ENCODE measurements around the gene GPR107. TPM values are rescaled to one million over a fixed set of nuclear protein-coding genes. Genes with fewer than 3 reads are reported as not detected.

Gene GPR107
- polyA plus RNA-seq, 3 donors: 6.0 to 22.6 (median 6.0) TPM

- Mint-ChIP-seq H3K4me3 (no peak overlapping the region), H3K4me1 (no peaks in the 10 kb centered on the region), H3K27ac (peak overlapping the region in 3 of 7 donors; percentile 60 to 65 (median 65)), H3K9me3 (no peaks in the 10 kb centered on the region), H3K27me3 (ENCODE audit: low read depth in 3 of 3) (peaks cover 0 to 6% (median 0%) of the 10 kb centered on the region in 3 donors), H3K36me3 (peaks cover 69 to 87% of the 10 kb centered on the region in 2 donors)
- peak overlapping the region in 1 of 2 donors; percentile 11 for H3K27ac ChIP-seq (ENCODE audit: low read depth in 1 of 2, low read length in 2 of 2)
- no peak overlapping the region for H3K9ac ChIP-seq (ENCODE audit: insufficient read depth, low read length, poor library complexity, severe bottlenecking)
- H3K27me3 ChIP-seq (ENCODE audit: control insufficient read depth in 2 of 2, insufficient read depth in 2 of 2, low read length in 2 of 2): no peaks in the 10 kb centered on the region
- no peak overlapping the region for H3K4me2 ChIP-seq (replicated peaks; ENCODE audit: extremely low read depth, low read length, poor library complexity, severe bottlenecking)
- no peak for TF ChIP-seq CTCF (IDR thresholded peaks at IDR 0.05)
- no peak overlapping the region for H2AFZ ChIP-seq (ENCODE audit: insufficient read depth, low read depth, low read length, poor library complexity, severe bottlenecking)
- H3K9me3 ChIP-seq (replicated peaks in 1 of 2; ENCODE audit: control insufficient read depth in 1 of 2, insufficient read depth in 1 of 2, low read length in 2 of 2): no peaks in the 10 kb centered on the region
- H3K36me3 ChIP-seq (replicated peaks in 1 of 2; ENCODE audit: control insufficient read depth in 1 of 2, insufficient read depth in 2 of 2, low read length in 2 of 2): peaks cover 50 to 91% of the 10 kb centered on the region in 2 donors
- H3K79me2 ChIP-seq (ENCODE audit: insufficient read depth, low read length): no peaks in the 10 kb centered on the region
- H3K4me1 ChIP-seq (ENCODE audit: control insufficient read depth in 1 of 2, insufficient read depth in 2 of 2, low read length in 2 of 2): no peaks in the 10 kb centered on the region
- intact Hi-C loops (cut with micrococcal nuclease): no loop called here
- no peak for DNase-seq
- H4K20me1 ChIP-seq (ENCODE audit: insufficient read depth, low read length): peaks cover 11% of the 10 kb centered on the region
- WGBS (ENCODE audit: insufficient coverage): 68% methylated on average over 8 of the region's 11 CpGs
- no peak overlapping the region for H3K4me3 ChIP-seq (replicated peaks in 1 of 3; ENCODE audit: low read depth in 2 of 3, low read length in 3 of 3)
These were observed 64.3 kb downstream of the GPR107 start for GRCh38 chr9:130117816-130118632.

DNA sequence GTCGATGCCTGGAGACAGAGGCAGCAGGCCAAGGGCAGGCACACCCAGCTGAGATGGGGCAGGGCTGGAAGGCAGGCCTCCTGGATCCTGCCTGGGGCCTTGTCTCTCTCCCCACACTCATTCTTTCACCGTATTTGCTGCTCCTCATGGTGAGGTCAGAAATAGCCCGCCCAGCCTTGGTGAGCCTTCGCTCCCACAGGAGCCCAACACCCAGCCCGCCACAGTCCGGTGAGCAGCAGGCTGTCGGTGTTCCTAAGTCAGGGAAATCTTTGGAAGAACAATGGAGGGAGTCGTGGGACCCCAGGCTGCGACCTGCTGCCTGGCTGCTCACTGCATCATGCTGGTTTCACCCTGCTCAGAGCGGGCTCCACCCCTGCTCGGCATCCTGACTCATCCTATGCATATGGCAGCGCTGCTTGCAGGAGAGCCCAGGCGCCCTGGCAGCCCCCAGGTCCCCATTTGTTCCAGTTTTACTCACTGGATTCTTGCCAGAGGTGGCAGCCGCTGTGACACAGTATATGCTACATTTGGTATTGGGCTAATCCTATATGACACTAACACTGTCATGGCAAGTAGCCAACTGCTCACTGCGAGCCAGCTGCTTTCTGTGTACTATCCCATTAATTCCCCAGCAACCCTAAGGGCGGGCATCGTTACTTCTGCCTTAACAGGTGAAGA lies 65.3 kb downstream of the GPR107 start:
- no peak for DNase-seq
- no peaks in the 10 kb centered on the region for H3K27me3 ChIP-seq (ENCODE audit: control insufficient read depth in 2 of 2, insufficient read depth in 2 of 2, low read length in 2 of 2)
- Mint-ChIP-seq H3K4me3 (no peak overlapping the region), H3K4me1 (no peaks in the 10 kb centered on the region), H3K9me3 (no peaks in the 10 kb centered on the region), H3K27me3 (ENCODE audit: low read depth in 3 of 3) (peaks cover 0 to 5% (median 2%) of the 10 kb centered on the region in 3 donors), H3K36me3 (peaks cover 69 to 91% of the 10 kb centered on the region in 2 donors), H3K27ac (no peak overlapping the region)
- peaks cover 11% of the 10 kb centered on the region for H4K20me1 ChIP-seq (ENCODE audit: insufficient read depth, low read length)
- no peaks in the 10 kb centered on the region for H3K9me3 ChIP-seq (replicated peaks in 1 of 2; ENCODE audit: control insufficient read depth in 1 of 2, insufficient read depth in 1 of 2, low read length in 2 of 2)
- 95% methylated on average over 16 of the region's 17 CpGs for WGBS (ENCODE audit: insufficient coverage)
- no peak overlapping the region for H2AFZ ChIP-seq (ENCODE audit: insufficient read depth, low read depth, low read length, poor library complexity, severe bottlenecking)
- no peak overlapping the region for H3K4me3 ChIP-seq (replicated peaks in 1 of 3; ENCODE audit: low read depth in 2 of 3, low read length in 3 of 3)
- H3K36me3 ChIP-seq (replicated peaks in 1 of 2; ENCODE audit: control insufficient read depth in 1 of 2, insufficient read depth in 2 of 2, low read length in 2 of 2): peaks cover 53 to 93% of the 10 kb centered on the region in 2 donors
- no peak overlapping the region for H3K4me2 ChIP-seq (replicated peaks; ENCODE audit: extremely low read depth, low read length, poor library complexity, severe bottlenecking)
- no peaks in the 10 kb centered on the region for H3K4me1 ChIP-seq (ENCODE audit: control insufficient read depth in 1 of 2, insufficient read depth in 2 of 2, low read length in 2 of 2)
- intact Hi-C loops (cut with micrococcal nuclease): no loop called here
- H3K27ac ChIP-seq (ENCODE audit: low read depth in 1 of 2, low read length in 2 of 2): peak overlapping the region in 1 of 2 donors; percentile 11
- no peak for TF ChIP-seq CTCF (IDR thresholded peaks at IDR 0.05)
- H3K79me2 ChIP-seq (ENCODE audit: insufficient read depth, low read length): no peaks in the 10 kb centered on the region
- H3K9ac ChIP-seq (ENCODE audit: insufficient read depth, low read length, poor library complexity, severe bottlenecking): no peak overlapping the region
